IMR-90 (cell line): ENCODE results near the gene KIAA1328. TPM values are rescaled to one million over a fixed set of nuclear protein-coding genes. Genes with fewer than 3 reads are reported as not detected.

ENCODE experiments used
- ATAC-seq: fragments of 200-7000 bp; cut with Tn5 transposase; 2 replicates; pipeline ENCODE4 v1.9.1; 2020; ENCODE audit warnings: low read depth, mild to moderate bottlenecking, moderate library complexity
- BruUV-seq: library from RNA; stranded (reverse); fragments of 400-500 nt; replicated peaks from 2 replicates; lab custom pipeline; 2021; lab: Mats Ljungman, UMichigan
- CTCF ChIA-PET: fragments of 300-600 bp; formaldehyde crosslinking; extraction: SDS; loops from one replicate; lab custom pipeline; 2021; ENCODE audit warnings: antibody characterized with exemption; lab: Yijun Ruan, JAX
- POLR2A ChIA-PET: fragments of 300-600 bp; sonication (Branson Sonifier 250); formaldehyde crosslinking; loops from one replicate; lab custom pipeline; 2022; ENCODE audit warnings: antibody characterized with exemption; ENCODE audit not compliant: unreplicated experiment; lab: Charles Lee
- DNase-seq: peaks from one replicate; pipeline ENCODE4 v3.0.0; 2013
- H2AFZ ChIP-seq: replicated peaks from 2 replicates; pipeline ENCODE3; 2013; ENCODE audit warnings: low read length, mild to moderate bottlenecking; ENCODE audit not compliant: poor library complexity
- H2AK5ac ChIP-seq: 2 replicates; pipeline ENCODE4 v1.6.1; 2013; ENCODE audit warnings: low read depth, low read length, inconsistent platforms
- H2AK9ac ChIP-seq: replicated peaks from 2 replicates; pipeline ENCODE3; 2013; ENCODE audit warnings: mild to moderate bottlenecking, low read depth, low read length, moderate library complexity; ENCODE audit not compliant: poor library complexity
- H2BK120ac ChIP-seq: 2 replicates; pipeline ENCODE4 v1.6.1; 2013; ENCODE audit warnings: low read depth, low read length, inconsistent platforms
- H2BK15ac ChIP-seq: 3 replicates; pipeline ENCODE4 v1.6.1; 2013; ENCODE audit warnings: low read depth, low read length, inconsistent platforms
- H2BK20ac ChIP-seq: 2 replicates; pipeline ENCODE4 v1.6.1; 2013; ENCODE audit warnings: low read depth, mild to moderate bottlenecking, inconsistent platforms, low read length, moderate library complexity
- H2BK5ac ChIP-seq: 2 replicates; pipeline ENCODE4 v1.6.1; 2013; ENCODE audit warnings: mild to moderate bottlenecking, low read depth, low read length, inconsistent platforms; ENCODE audit not compliant: poor library complexity, severe bottlenecking
- H3K14ac ChIP-seq: replicated peaks from 2 replicates; pipeline ENCODE4 v1.6.1; 2013; ENCODE audit warnings: low read depth, low read length, inconsistent platforms
- H3K18ac ChIP-seq: 2 replicates; pipeline ENCODE4 v1.6.1; 2013; ENCODE audit warnings: low read depth, low read length, control low read depth
- H3K23ac ChIP-seq: 2 replicates; pipeline ENCODE4 v1.6.1; 2013; ENCODE audit warnings: low read depth, low read length, inconsistent platforms
- H3K27ac ChIP-seq: 2 replicates; pipeline ENCODE4 v1.5.1; 2013; ENCODE audit warnings: mild to moderate bottlenecking, control low read depth, low read length; ENCODE audit not compliant: insufficient read depth
- H3K27me3 ChIP-seq: 2 replicates; pipeline ENCODE4 v1.6.1; 2013; ENCODE audit warnings: low read length; ENCODE audit not compliant: control insufficient read depth, insufficient read depth
- H3K36me3 ChIP-seq: 2 replicates; pipeline ENCODE4 v1.6.1; 2013; ENCODE audit warnings: low read length, mixed read lengths; ENCODE audit not compliant: control insufficient read depth, insufficient read depth
- H3K4ac ChIP-seq: 2 replicates; pipeline ENCODE4 v1.6.1; 2013; ENCODE audit warnings: low read depth, low read length, inconsistent platforms
- H3K4me1 ChIP-seq: 2 replicates; pipeline ENCODE4 v1.6.1; 2013; ENCODE audit warnings: low read length, mixed read lengths; ENCODE audit not compliant: control insufficient read depth, insufficient read depth
- H3K4me2 ChIP-seq: 2 replicates; pipeline ENCODE4 v1.6.1; 2013; ENCODE audit warnings: low read depth, mild to moderate bottlenecking, control low read depth, low read length, moderate library complexity
- H3K4me3 ChIP-seq: 2 replicates; pipeline ENCODE4 v1.5.1; 2013; ENCODE audit warnings: low read depth, mild to moderate bottlenecking, control low read depth, low read length, moderate library complexity; ENCODE audit not compliant: insufficient read depth
- H3K56ac ChIP-seq: 2 replicates; pipeline ENCODE4 v1.6.1; 2013; ENCODE audit warnings: low read length, inconsistent platforms; ENCODE audit not compliant: insufficient read depth; ENCODE audit errors: extremely low read depth
- H3K79me1 ChIP-seq, 2 experiments: 2 replicates each; pipeline ENCODE4 v1.6.1; 2013; ENCODE audit warnings: low read length in 2 of 2, inconsistent platforms in 1 of 2, low read depth in 1 of 2
- H3K9ac ChIP-seq: 2 replicates; pipeline ENCODE4 v1.6.1; 2013; ENCODE audit warnings: low read depth, low read length, control low read depth
- H3K9me1 ChIP-seq: 2 replicates; pipeline ENCODE4 v1.6.1; 2013; ENCODE audit warnings: low read length, inconsistent platforms; ENCODE audit not compliant: insufficient read depth
- H3K9me3 ChIP-seq: 2 replicates; pipeline ENCODE4 v1.6.1; 2013; ENCODE audit warnings: low read length; ENCODE audit not compliant: control insufficient read depth, insufficient read depth
- H4K20me1 ChIP-seq: 2 replicates; pipeline ENCODE4 v1.6.1; 2013; ENCODE audit warnings: low read length, inconsistent platforms; ENCODE audit not compliant: insufficient read depth
- H4K5ac ChIP-seq: 2 replicates; pipeline ENCODE4 v1.6.1; 2013; ENCODE audit warnings: mild to moderate bottlenecking, low read depth, low read length, control low read depth
- H4K8ac ChIP-seq, 2 experiments: 2 replicates each; pipeline ENCODE4 v1.6.1; 2013; ENCODE audit warnings: low read depth in 2 of 2, low read length in 2 of 2, control low read depth in 1 of 2, inconsistent platforms in 1 of 2
- H4K91ac ChIP-seq: 2 replicates; pipeline ENCODE4 v1.6.1; 2013; ENCODE audit warnings: low read depth, low read length, inconsistent platforms; ENCODE audit not compliant: insufficient read depth
- CHD1 ChIP-seq: IDR thresholded peaks from 2 replicates; pipeline ENCODE4 v1.6.1; 2012; ENCODE audit warnings: low read depth, low read length, improper control_type of control experiment
- FOS ChIP-seq: fragments of 150-350 bp; IDR thresholded peaks from 2 replicates; pipeline ENCODE4 v1.6.1; 2016; ENCODE audit warnings: low read depth, low read length
- MAFK ChIP-seq: IDR thresholded peaks from 2 replicates; pipeline ENCODE4 v1.6.1; 2012; ENCODE audit warnings: low read depth, low read length, improper control_type of control experiment
- MAZ ChIP-seq: IDR thresholded peaks from 2 replicates; pipeline ENCODE4 v1.6.1; 2012; ENCODE audit warnings: low read depth, mild to moderate bottlenecking, low read length, improper control_type of control experiment, moderate library complexity, borderline replicate concordance
- MXI1 ChIP-seq: IDR thresholded peaks from 2 replicates; pipeline ENCODE4 v1.6.1; 2012; ENCODE audit warnings: low read depth, mild to moderate bottlenecking, low read length, moderate library complexity, borderline replicate concordance
- NFE2L2 ChIP-seq: fragments of 150-350 bp; IDR thresholded peaks from 2 replicates; pipeline ENCODE4 v1.6.1; 2016; ENCODE audit warnings: low read depth, mild to moderate bottlenecking, low read length
- POLR2A ChIP-seq: IDR thresholded peaks from 2 replicates; pipeline ENCODE4 v1.6.1; 2012; ENCODE audit warnings: mild to moderate bottlenecking, low read depth, low read length
- RAD21 ChIP-seq: IDR thresholded peaks from 2 replicates; pipeline ENCODE4 v1.6.1; 2012; ENCODE audit warnings: low read length, improper control_type of control experiment
- RCOR1 ChIP-seq: IDR thresholded peaks from 2 replicates; pipeline ENCODE4 v1.6.1; 2012; ENCODE audit warnings: mild to moderate bottlenecking, low read length, improper control_type of control experiment; ENCODE audit not compliant: insufficient replicate concordance
- RFX5 ChIP-seq: IDR thresholded peaks from 2 replicates; pipeline ENCODE4 v1.8.0; 2012; ENCODE audit warnings: low read depth, mild to moderate bottlenecking, low read length, moderate library complexity
- WGBS, 2 experiments: methylation state at CpG; one replicate each; pipeline versions ENCODE4 v1.1.5 to v1.1.7; 2013; ENCODE audit warnings: missing lambda C conversion rate in 2 of 2; ENCODE audit not compliant: insufficient read length in 1 of 2; ENCODE audit errors: extremely low coverage in 2 of 2; 5-methylcytosine and 5-hydroxymethylcytosine counted together
- dilution Hi-C: fragments of 300-500 bp; cut with HindIII; formaldehyde crosslinking; loops from one replicate; pipeline ENCODE4 v1.14.3; 2018; ENCODE audit warnings: low sequenced_read_pairs; ENCODE audit not compliant: unreplicated experiment
- in situ Hi-C: fragments of 300-500 bp; cut with MboI; formaldehyde crosslinking; loops from 3 replicates; pipeline ENCODE4 v1.14.3; 2019; ENCODE audit warnings: low sequenced_read_pairs, inconsistent platforms, mixed read lengths
- intact Hi-C: fragments of 100-400 bp; cut with micrococcal nuclease; formaldehyde crosslinking; loops from 2 replicates; pipeline ENCODE4 v1.10.0; 2022
- polyA plus RNA-seq, 3 experiments: library from polyadenylated mRNA; depleted of rRNA; stranded (reverse); fragments of >200 nt; gene quantifications; 2 replicates each; pipeline ENCODE4 v1.2.3, GENCODE V29; 2012; ENCODE audit warnings: low replicate concordance in 1 of 3
- total RNA-seq: library from RNA; depleted of rRNA; stranded (reverse); fragments of >200 nt; gene quantifications from 2 replicates; pipeline ENCODE4 v1.2.3, GENCODE V29; 2012

KIAA1328 gene
- total and polyA plus RNA-seq, 2 of the 4 experiments (the other 2 are of a cell fraction): 2.4 to 7.0 TPM

DNA sequence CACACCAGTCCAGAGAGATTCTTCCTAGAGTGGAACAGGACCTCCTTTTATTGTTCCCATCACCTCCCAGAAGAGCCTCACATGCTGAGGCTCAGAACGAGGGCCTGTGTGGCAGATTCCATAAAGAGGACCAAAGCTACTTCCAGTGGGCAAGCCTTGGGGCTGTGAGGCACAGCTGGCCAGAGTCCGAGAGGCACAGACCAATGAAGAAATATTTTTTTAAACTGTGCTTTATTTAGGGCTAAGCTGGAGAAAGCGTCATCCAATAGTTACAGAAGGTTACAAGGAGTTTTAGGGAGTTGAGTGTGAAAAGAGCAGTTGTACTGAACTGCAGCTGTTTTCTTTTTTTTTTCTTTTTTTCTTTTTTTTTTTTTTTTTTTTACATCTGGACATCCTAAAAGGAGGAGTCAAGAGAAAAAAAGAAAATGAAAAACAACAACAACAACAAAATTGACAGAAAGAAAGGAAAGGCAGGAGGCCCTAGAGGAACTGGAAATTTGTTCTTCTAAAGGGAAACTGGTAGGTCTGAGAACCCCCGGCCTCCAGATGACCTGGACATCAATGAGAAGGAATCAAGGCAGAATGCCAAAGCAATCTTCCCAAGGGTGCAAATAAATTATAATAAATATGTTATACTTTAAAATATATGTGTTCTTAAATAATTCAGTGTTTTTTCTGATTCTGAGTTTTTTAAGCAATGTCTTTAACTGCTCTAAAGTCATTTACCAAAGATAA is 414.1 kb downstream of the KIAA1328 start:
- H3K79me1 ChIP-seq: no peaks in the 10 kb centered on the region
- H2BK120ac ChIP-seq: no peak overlapping the region
- H2AFZ ChIP-seq: no peak overlapping the region
- no peaks in the 10 kb centered on the region for H3K4me1 ChIP-seq
- H4K5ac ChIP-seq: no peak overlapping the region
- no peak for DNase-seq
- no peaks in the 10 kb centered on the region for H3K9me1 ChIP-seq
- dilution Hi-C loops (no loop called here), in situ Hi-C loops (no loop called here), intact Hi-C loops (no loop called here)
- no peak overlapping the region for H2BK15ac ChIP-seq
- no peaks in the 10 kb centered on the region for H3K36me3 ChIP-seq
- no peak overlapping the region for H3K23ac ChIP-seq
- no peak overlapping the region for H3K4me2 ChIP-seq
- TF ChIP-seq RFX5 (no peak), CHD1 (no peak), MXI1 (no peak), POLR2A (no peak), RCOR1 (no peak), RAD21 (no peak), FOS (no peak), MAFK (no peak), NFE2L2 (no peak), MAZ (no peak)
- no peak overlapping the region for H3K27ac ChIP-seq
- H2BK5ac ChIP-seq: no peak overlapping the region
- no peaks in the 10 kb centered on the region for H4K20me1 ChIP-seq
- no peak overlapping the region for H2AK9ac ChIP-seq
- CTCF ChIA-PET: no interaction called here
- H3K18ac ChIP-seq: no peak overlapping the region
- no peak overlapping the region for H4K8ac ChIP-seq
- no peak overlapping the region for H3K4ac ChIP-seq
- H4K91ac ChIP-seq: no peak overlapping the region
- no peak overlapping the region for H3K14ac ChIP-seq
- H2BK20ac ChIP-seq: no peak overlapping the region
- H3K27me3 ChIP-seq: peaks cover 26% of the 10 kb centered on the region
- no peak overlapping the region for H3K4me3 ChIP-seq
- POLR2A ChIA-PET: no interaction called here
- WGBS, 2 experiments: no CpG with 5 or more reads among the region's 4 CpGs
- no peak overlapping the region for H3K56ac ChIP-seq
- H3K9ac ChIP-seq: no peak overlapping the region
- ATAC-seq: no peak
- no peak overlapping the region for H2AK5ac ChIP-seq
- H3K9me3 ChIP-seq: no peaks in the 10 kb centered on the region
- no TSS peak for BruUV-seq
